GM21723 (cell line): ENCODE measurements around the gene TAS2R42.

Experiments used
- ATAC-seq: cut with Tn5 transposase; IDR thresholded peaks from one replicate; pipeline ENCODE4 v1.9.1; 2021; ENCODE audit warnings: mild to moderate bottlenecking, moderate library complexity; ENCODE audit not compliant: unreplicated experiment

Gene TAS2R42

GRCh38 chr12:11147420-11147819, 39.3 kb downstream of the TAS2R42 start:
- ATAC-seq: no peak

GRCh38 chr12:11144297-11144696, 42.4 kb downstream of the TAS2R42 start:
- no peak for ATAC-seq

GRCh38 chr12:11143352-11143751, 43.4 kb downstream of the TAS2R42 start:
- no peak for ATAC-seq

GRCh38 chr12:11136075-11136474, 50.7 kb downstream of the TAS2R42 start:
- no peak for ATAC-seq
